IMR-90 (cell line): ENCODE results near the gene AKAP6. TPM values are rescaled to one million over a fixed set of nuclear protein-coding genes. Genes with fewer than 3 reads are reported as not detected.

Experiments
- ATAC-seq: fragments of 200-7000 bp; cut with Tn5 transposase; 2 replicates; pipeline ENCODE4 v1.9.1; 2020; ENCODE audit warnings: low read depth, mild to moderate bottlenecking, moderate library complexity
- BruUV-seq: library from RNA; stranded (reverse); fragments of 400-500 nt; replicated peaks from 2 replicates; lab custom pipeline; 2021; lab: Mats Ljungman, UMichigan
- CTCF ChIA-PET: fragments of 300-600 bp; formaldehyde crosslinking; extraction: SDS; loops from one replicate; lab custom pipeline; 2021; ENCODE audit warnings: antibody characterized with exemption; lab: Yijun Ruan, JAX
- POLR2A ChIA-PET: fragments of 300-600 bp; sonication (Branson Sonifier 250); formaldehyde crosslinking; loops from one replicate; lab custom pipeline; 2022; ENCODE audit warnings: antibody characterized with exemption; ENCODE audit not compliant: unreplicated experiment; lab: Charles Lee
- DNase-seq: peaks from one replicate; pipeline ENCODE4 v3.0.0; 2013
- H2AFZ ChIP-seq: replicated peaks from 2 replicates; pipeline ENCODE3; 2013; ENCODE audit warnings: low read length, mild to moderate bottlenecking; ENCODE audit not compliant: poor library complexity
- H2AK5ac ChIP-seq: 2 replicates; pipeline ENCODE4 v1.6.1; 2013; ENCODE audit warnings: low read depth, low read length, inconsistent platforms
- H2AK9ac ChIP-seq: replicated peaks from 2 replicates; pipeline ENCODE3; 2013; ENCODE audit warnings: mild to moderate bottlenecking, low read depth, low read length, moderate library complexity; ENCODE audit not compliant: poor library complexity
- H2BK120ac ChIP-seq: 2 replicates; pipeline ENCODE4 v1.6.1; 2013; ENCODE audit warnings: low read depth, low read length, inconsistent platforms
- H2BK15ac ChIP-seq: 3 replicates; pipeline ENCODE4 v1.6.1; 2013; ENCODE audit warnings: low read depth, low read length, inconsistent platforms
- H2BK20ac ChIP-seq: 2 replicates; pipeline ENCODE4 v1.6.1; 2013; ENCODE audit warnings: low read depth, mild to moderate bottlenecking, inconsistent platforms, low read length, moderate library complexity
- H2BK5ac ChIP-seq: 2 replicates; pipeline ENCODE4 v1.6.1; 2013; ENCODE audit warnings: mild to moderate bottlenecking, low read depth, low read length, inconsistent platforms; ENCODE audit not compliant: poor library complexity, severe bottlenecking
- H3K14ac ChIP-seq: replicated peaks from 2 replicates; pipeline ENCODE4 v1.6.1; 2013; ENCODE audit warnings: low read depth, low read length, inconsistent platforms
- H3K18ac ChIP-seq: 2 replicates; pipeline ENCODE4 v1.6.1; 2013; ENCODE audit warnings: low read depth, low read length, control low read depth
- H3K23ac ChIP-seq: 2 replicates; pipeline ENCODE4 v1.6.1; 2013; ENCODE audit warnings: low read depth, low read length, inconsistent platforms
- H3K27ac ChIP-seq: 2 replicates; pipeline ENCODE4 v1.5.1; 2013; ENCODE audit warnings: mild to moderate bottlenecking, control low read depth, low read length; ENCODE audit not compliant: insufficient read depth
- H3K27me3 ChIP-seq: 2 replicates; pipeline ENCODE4 v1.6.1; 2013; ENCODE audit warnings: low read length; ENCODE audit not compliant: control insufficient read depth, insufficient read depth
- H3K36me3 ChIP-seq: 2 replicates; pipeline ENCODE4 v1.6.1; 2013; ENCODE audit warnings: low read length, mixed read lengths; ENCODE audit not compliant: control insufficient read depth, insufficient read depth
- H3K4ac ChIP-seq: 2 replicates; pipeline ENCODE4 v1.6.1; 2013; ENCODE audit warnings: low read depth, low read length, inconsistent platforms
- H3K4me1 ChIP-seq: 2 replicates; pipeline ENCODE4 v1.6.1; 2013; ENCODE audit warnings: low read length, mixed read lengths; ENCODE audit not compliant: control insufficient read depth, insufficient read depth
- H3K4me2 ChIP-seq: 2 replicates; pipeline ENCODE4 v1.6.1; 2013; ENCODE audit warnings: low read depth, mild to moderate bottlenecking, control low read depth, low read length, moderate library complexity
- H3K4me3 ChIP-seq: 2 replicates; pipeline ENCODE4 v1.5.1; 2013; ENCODE audit warnings: low read depth, mild to moderate bottlenecking, control low read depth, low read length, moderate library complexity; ENCODE audit not compliant: insufficient read depth
- H3K56ac ChIP-seq: 2 replicates; pipeline ENCODE4 v1.6.1; 2013; ENCODE audit warnings: low read length, inconsistent platforms; ENCODE audit not compliant: insufficient read depth; ENCODE audit errors: extremely low read depth
- H3K79me1 ChIP-seq, 2 experiments: 2 replicates each; pipeline ENCODE4 v1.6.1; 2013; ENCODE audit warnings: low read length in 2 of 2, inconsistent platforms in 1 of 2, low read depth in 1 of 2
- H3K9ac ChIP-seq: 2 replicates; pipeline ENCODE4 v1.6.1; 2013; ENCODE audit warnings: low read depth, low read length, control low read depth
- H3K9me1 ChIP-seq: 2 replicates; pipeline ENCODE4 v1.6.1; 2013; ENCODE audit warnings: low read length, inconsistent platforms; ENCODE audit not compliant: insufficient read depth
- H3K9me3 ChIP-seq: 2 replicates; pipeline ENCODE4 v1.6.1; 2013; ENCODE audit warnings: low read length; ENCODE audit not compliant: control insufficient read depth, insufficient read depth
- H4K20me1 ChIP-seq: 2 replicates; pipeline ENCODE4 v1.6.1; 2013; ENCODE audit warnings: low read length, inconsistent platforms; ENCODE audit not compliant: insufficient read depth
- H4K5ac ChIP-seq: 2 replicates; pipeline ENCODE4 v1.6.1; 2013; ENCODE audit warnings: mild to moderate bottlenecking, low read depth, low read length, control low read depth
- H4K8ac ChIP-seq, 2 experiments: 2 replicates each; pipeline ENCODE4 v1.6.1; 2013; ENCODE audit warnings: low read depth in 2 of 2, low read length in 2 of 2, control low read depth in 1 of 2, inconsistent platforms in 1 of 2
- H4K91ac ChIP-seq: 2 replicates; pipeline ENCODE4 v1.6.1; 2013; ENCODE audit warnings: low read depth, low read length, inconsistent platforms; ENCODE audit not compliant: insufficient read depth
- BHLHE40 ChIP-seq: fragments of 150-350 bp; IDR thresholded peaks from 2 replicates; pipeline ENCODE4 v1.6.1; 2016; ENCODE audit warnings: mild to moderate bottlenecking, low read depth, low read length
- CHD1 ChIP-seq: IDR thresholded peaks from 2 replicates; pipeline ENCODE4 v1.6.1; 2012; ENCODE audit warnings: low read depth, low read length, improper control_type of control experiment
- FOS ChIP-seq: fragments of 150-350 bp; IDR thresholded peaks from 2 replicates; pipeline ENCODE4 v1.6.1; 2016; ENCODE audit warnings: low read depth, low read length
- MAFK ChIP-seq: IDR thresholded peaks from 2 replicates; pipeline ENCODE4 v1.6.1; 2012; ENCODE audit warnings: low read depth, low read length, improper control_type of control experiment
- MAZ ChIP-seq: IDR thresholded peaks from 2 replicates; pipeline ENCODE4 v1.6.1; 2012; ENCODE audit warnings: low read depth, mild to moderate bottlenecking, low read length, improper control_type of control experiment, moderate library complexity, borderline replicate concordance
- RAD21 ChIP-seq: IDR thresholded peaks from 2 replicates; pipeline ENCODE4 v1.6.1; 2012; ENCODE audit warnings: low read length, improper control_type of control experiment
- RCOR1 ChIP-seq: IDR thresholded peaks from 2 replicates; pipeline ENCODE4 v1.6.1; 2012; ENCODE audit warnings: mild to moderate bottlenecking, low read length, improper control_type of control experiment; ENCODE audit not compliant: insufficient replicate concordance
- SMC3 ChIP-seq: fragments of 150-350 bp; IDR thresholded peaks from 2 replicates; pipeline ENCODE4 v1.6.1; 2016; ENCODE audit warnings: low read depth, mild to moderate bottlenecking, antibody characterized with exemption, low read length, moderate library complexity
- WGBS, 2 experiments: methylation state at CpG; one replicate each; pipeline versions ENCODE4 v1.1.5 to v1.1.7; 2013; ENCODE audit warnings: missing lambda C conversion rate in 2 of 2; ENCODE audit not compliant: insufficient read length in 1 of 2; ENCODE audit errors: extremely low coverage in 2 of 2; 5-methylcytosine and 5-hydroxymethylcytosine counted together
- dilution Hi-C: fragments of 300-500 bp; cut with HindIII; formaldehyde crosslinking; loops from one replicate; pipeline ENCODE4 v1.14.3; 2018; ENCODE audit warnings: low sequenced_read_pairs; ENCODE audit not compliant: unreplicated experiment
- in situ Hi-C: fragments of 300-500 bp; cut with MboI; formaldehyde crosslinking; loops from 3 replicates; pipeline ENCODE4 v1.14.3; 2019; ENCODE audit warnings: low sequenced_read_pairs, inconsistent platforms, mixed read lengths
- intact Hi-C: fragments of 100-400 bp; cut with micrococcal nuclease; formaldehyde crosslinking; loops from 2 replicates; pipeline ENCODE4 v1.10.0; 2022
- polyA plus RNA-seq, 3 experiments: library from polyadenylated mRNA; depleted of rRNA; stranded (reverse); fragments of >200 nt; gene quantifications; 2 replicates each; pipeline ENCODE4 v1.2.3, GENCODE V29; 2012; ENCODE audit warnings: low replicate concordance in 1 of 3
- total RNA-seq: library from RNA; depleted of rRNA; stranded (reverse); fragments of >200 nt; gene quantifications from 2 replicates; pipeline ENCODE4 v1.2.3, GENCODE V29; 2012
- TF ChIP-seq, protein P1 (sequence below): fragments of 150-350 bp; IDR thresholded peaks from 2 replicates; pipeline ENCODE4 v1.6.1; 2017; ENCODE audit warnings: mild to moderate bottlenecking, antibody characterized with exemption, low read length, low read depth
- TF ChIP-seq, protein P2 (sequence below): fragments of 150-350 bp; IDR thresholded peaks from 2 replicates; pipeline ENCODE4 v1.6.1; 2016; ENCODE audit warnings: low read depth, mild to moderate bottlenecking, low read length, moderate library complexity, borderline replicate concordance
- TF ChIP-seq, protein P3 (sequence below): conservative IDR thresholded peaks from 2 replicates; pipeline ENCODE4 v1.5.1; 2012; ENCODE audit warnings: mild to moderate bottlenecking, low read depth, low read length, improper control_type of control experiment

Gene AKAP6
- total and polyA plus RNA-seq, 2 of the 4 experiments (the other 2 are of a cell fraction), result 0.22 to 1.6 TPM

DNA sequence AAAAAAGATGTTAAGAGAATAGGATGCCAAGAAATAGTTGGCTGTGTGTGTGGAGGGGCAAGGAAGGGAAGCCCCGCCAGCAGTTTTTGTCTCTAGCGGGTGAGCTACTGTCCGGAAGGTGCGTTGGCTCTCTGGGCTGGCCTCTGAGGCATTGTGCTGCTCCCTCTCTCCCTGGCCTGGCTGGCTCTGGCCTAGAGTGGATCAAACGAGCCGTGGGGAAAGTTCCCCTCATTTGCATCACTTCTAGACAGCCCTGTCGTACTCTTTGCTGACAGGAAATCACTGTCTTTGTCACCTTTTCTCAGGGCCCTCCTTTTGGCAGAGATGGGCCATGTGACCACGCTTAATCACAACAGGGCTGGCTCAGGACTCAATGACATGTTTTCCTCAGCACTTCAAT lies 373.5 kb downstream of the AKAP6 start:
- POLR2A ChIA-PET, result no interaction called here
- Histone ChIP-seq H4K5ac (no peak overlapping the region), H2BK20ac (0 out of 2 replicates have a peak overlapping the region, but pooled peaks have one; percentile 45), H3K27ac (no peak overlapping the region), H2BK120ac (no peak overlapping the region), H3K4ac (no peak overlapping the region), H2BK15ac (no peak overlapping the region), H3K9me1 (no peaks in the 10 kb centered on the region), H2AK9ac (no peak overlapping the region), H2AFZ (peak overlapping the region; percentile 71), H3K14ac (no peak overlapping the region; the same call in 1 of the 2 replicates), H4K91ac (no peak overlapping the region), H4K20me1 (no peaks in the 10 kb centered on the region), H4K8ac (no peak overlapping the region), H3K9ac (no peak overlapping the region), H3K4me3 (no peak overlapping the region), H3K18ac (no peak overlapping the region), H3K4me1 (no peaks in the 10 kb centered on the region), H3K9me3 (no peaks in the 10 kb centered on the region), H3K36me3 (no peaks in the 10 kb centered on the region), H2AK5ac (no peak overlapping the region), H3K4me2 (no peak overlapping the region), H2BK5ac (no peak overlapping the region), H3K27me3 (no peaks in the 10 kb centered on the region), H3K56ac (no peak overlapping the region), H3K79me1 (no peaks in the 10 kb centered on the region), H3K23ac (no peak overlapping the region; the same call in 1 of the 2 replicates)
- no TSS peak for BruUV-seq
- CTCF ChIA-PET, result no interaction called here
- in situ Hi-C loops, result no loop called here
- WGBS, 2 experiments, result 39% methylated on average over 5 of the region's 8 CpGs; no CpG with 5 or more reads in 1 of the 2 experiments
- DNase-seq (no peak), ATAC-seq (no peak)
- no peak for TF ChIP-seq SMC3
- no peak for TF ChIP-seq BHLHE40
- TF ChIP-seq MAFK, result no peak
- no peak for TF ChIP-seq FOS
- no peak for TF ChIP-seq RCOR1
- TF ChIP-seq RAD21, result no peak
- TF ChIP-seq MAZ, result no peak
- TF ChIP-seq CHD1, result no peak
- TF ChIP-seq, protein P1, sequence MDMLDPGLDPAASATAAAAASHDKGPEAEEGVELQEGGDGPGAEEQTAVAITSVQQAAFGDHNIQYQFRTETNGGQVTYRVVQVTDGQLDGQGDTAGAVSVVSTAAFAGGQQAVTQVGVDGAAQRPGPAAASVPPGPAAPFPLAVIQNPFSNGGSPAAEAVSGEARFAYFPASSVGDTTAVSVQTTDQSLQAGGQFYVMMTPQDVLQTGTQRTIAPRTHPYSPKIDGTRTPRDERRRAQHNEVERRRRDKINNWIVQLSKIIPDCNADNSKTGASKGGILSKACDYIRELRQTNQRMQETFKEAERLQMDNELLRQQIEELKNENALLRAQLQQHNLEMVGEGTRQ, result no peak
- TF ChIP-seq, protein P2, sequence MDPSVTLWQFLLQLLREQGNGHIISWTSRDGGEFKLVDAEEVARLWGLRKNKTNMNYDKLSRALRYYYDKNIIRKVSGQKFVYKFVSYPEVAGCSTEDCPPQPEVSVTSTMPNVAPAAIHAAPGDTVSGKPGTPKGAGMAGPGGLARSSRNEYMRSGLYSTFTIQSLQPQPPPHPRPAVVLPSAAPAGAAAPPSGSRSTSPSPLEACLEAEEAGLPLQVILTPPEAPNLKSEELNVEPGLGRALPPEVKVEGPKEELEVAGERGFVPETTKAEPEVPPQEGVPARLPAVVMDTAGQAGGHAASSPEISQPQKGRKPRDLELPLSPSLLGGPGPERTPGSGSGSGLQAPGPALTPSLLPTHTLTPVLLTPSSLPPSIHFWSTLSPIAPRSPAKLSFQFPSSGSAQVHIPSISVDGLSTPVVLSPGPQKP, result no peak
- TF ChIP-seq, protein P3, sequence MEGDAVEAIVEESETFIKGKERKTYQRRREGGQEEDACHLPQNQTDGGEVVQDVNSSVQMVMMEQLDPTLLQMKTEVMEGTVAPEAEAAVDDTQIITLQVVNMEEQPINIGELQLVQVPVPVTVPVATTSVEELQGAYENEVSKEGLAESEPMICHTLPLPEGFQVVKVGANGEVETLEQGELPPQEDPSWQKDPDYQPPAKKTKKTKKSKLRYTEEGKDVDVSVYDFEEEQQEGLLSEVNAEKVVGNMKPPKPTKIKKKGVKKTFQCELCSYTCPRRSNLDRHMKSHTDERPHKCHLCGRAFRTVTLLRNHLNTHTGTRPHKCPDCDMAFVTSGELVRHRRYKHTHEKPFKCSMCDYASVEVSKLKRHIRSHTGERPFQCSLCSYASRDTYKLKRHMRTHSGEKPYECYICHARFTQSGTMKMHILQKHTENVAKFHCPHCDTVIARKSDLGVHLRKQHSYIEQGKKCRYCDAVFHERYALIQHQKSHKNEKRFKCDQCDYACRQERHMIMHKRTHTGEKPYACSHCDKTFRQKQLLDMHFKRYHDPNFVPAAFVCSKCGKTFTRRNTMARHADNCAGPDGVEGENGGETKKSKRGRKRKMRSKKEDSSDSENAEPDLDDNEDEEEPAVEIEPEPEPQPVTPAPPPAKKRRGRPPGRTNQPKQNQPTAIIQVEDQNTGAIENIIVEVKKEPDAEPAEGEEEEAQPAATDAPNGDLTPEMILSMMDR, result no peak
- intact Hi-C loops, result no loop called here
- dilution Hi-C loops, result no loop called here
